GM23338 (cell line): ENCODE data around the gene MDGA2. TPM values are rescaled to one million over a fixed set of nuclear protein-coding genes. Genes with fewer than 3 reads are reported as not detected.

Experiments used
- ATAC-seq: fragments of 200-7000 bp; cut with Tn5 transposase; 3 replicates; pipeline ENCODE4 v1.9.1; 2020
- DNase-seq: peaks from one replicate; pipeline ENCODE4 v3.0.0-alpha.2; 2015; ENCODE audit warnings: low spot score
- H2AFZ ChIP-seq: fragments of 200-600 bp; sonication (generic); 2 replicates; pipeline ENCODE4 v1.8.0; 2016; ENCODE audit warnings: antibody characterized with exemption, mild to moderate bottlenecking, moderate library complexity
- H3F3A ChIP-seq: fragments of 200-600 bp; sonication (generic); replicated peaks from 2 replicates; pipeline ENCODE4 v1.8.0; 2017; ENCODE audit warnings: antibody characterized with exemption, mixed run types, low read depth
- H3K27ac ChIP-seq: fragments of 200-600 bp; sonication (generic); 2 replicates; pipeline ENCODE4 v1.6.1; 2016; ENCODE audit warnings: low read depth
- H3K27me3 ChIP-seq: fragments of 200-600 bp; sonication (generic); 2 replicates; pipeline ENCODE4 v1.8.0; 2016; ENCODE audit warnings: mild to moderate bottlenecking, mixed run types, moderate library complexity; ENCODE audit not compliant: insufficient read depth
- H3K36me3 ChIP-seq: fragments of 200-600 bp; sonication (generic); 2 replicates; pipeline ENCODE4 v1.8.0; 2016; ENCODE audit warnings: mild to moderate bottlenecking; ENCODE audit not compliant: insufficient read depth
- H3K4me1 ChIP-seq: fragments of 200-600 bp; sonication (generic); 2 replicates; pipeline ENCODE4 v1.8.0; 2016; ENCODE audit warnings: mild to moderate bottlenecking, moderate library complexity; ENCODE audit not compliant: insufficient read depth
- H3K4me2 ChIP-seq: fragments of 200-600 bp; sonication (generic); 2 replicates; pipeline ENCODE4 v1.7.1; 2017; ENCODE audit warnings: mixed run types
- H3K4me3 ChIP-seq: fragments of 200-600 bp; sonication (generic); 2 replicates; pipeline ENCODE4 v1.6.1; 2016; ENCODE audit warnings: mixed run types
- H3K79me2 ChIP-seq: fragments of 200-600 bp; sonication (generic); replicated peaks from 2 replicates; pipeline ENCODE4 v1.8.0; 2017; ENCODE audit warnings: mild to moderate bottlenecking; ENCODE audit not compliant: insufficient read depth
- H3K9me2 ChIP-seq: fragments of 200-600 bp; sonication (generic); 2 replicates; pipeline ENCODE4 v1.8.0; 2017; ENCODE audit not compliant: insufficient read depth
- H4K20me1 ChIP-seq: fragments of 200-600 bp; sonication (generic); replicated peaks from 2 replicates; pipeline ENCODE4 v1.8.0; 2017; ENCODE audit warnings: mild to moderate bottlenecking; ENCODE audit not compliant: insufficient read depth
- H3K27ac Mint-ChIP-seq: 2 replicates; pipeline ENCODE4 v1.8.0; 2020; ENCODE audit warnings: inconsistent platforms, mild to moderate bottlenecking, moderate library complexity, mixed read lengths
- H3K27me3 Mint-ChIP-seq: 3 replicates; pipeline ENCODE4 v1.8.0; 2022; ENCODE audit warnings: low read depth, mild to moderate bottlenecking, moderate library complexity, mixed read lengths, inconsistent platforms; ENCODE audit not compliant: insufficient read depth, poor library complexity
- H3K36me3 Mint-ChIP-seq: 3 replicates; pipeline ENCODE4 v1.8.0; 2021; ENCODE audit warnings: low read depth, mild to moderate bottlenecking, inconsistent platforms, moderate library complexity, mixed read lengths
- H3K4me1 Mint-ChIP-seq: 3 replicates; pipeline ENCODE4 v1.8.0; 2020; ENCODE audit warnings: mild to moderate bottlenecking, inconsistent platforms, mixed read lengths
- H3K4me3 Mint-ChIP-seq: 3 replicates; pipeline ENCODE4 v1.8.0; 2021; ENCODE audit warnings: moderate library complexity, mild to moderate bottlenecking, inconsistent platforms, mixed read lengths
- H3K9me3 Mint-ChIP-seq: 3 replicates; pipeline ENCODE4 v1.8.0; 2020; ENCODE audit warnings: moderate library complexity, mild to moderate bottlenecking, inconsistent platforms, mixed read lengths
- CTCF ChIP-seq, 2 experiments: fragments of 200-600 bp in 1 of 2; sonication (generic) in 1 of 2; conservative IDR thresholded peaks; 2 replicates each; pipeline versions ENCODE4 v1.5.1 to v1.6.1; 2016 to 2017; ENCODE audit warnings: antibody characterized with exemption in 2 of 2, low read depth in 2 of 2, mild to moderate bottlenecking in 2 of 2, moderate library complexity in 1 of 2
- ZNF331 ChIP-seq: fragments of 250-450 bp; sonication (Bioruptor Pico); IDR thresholded peaks from 2 replicates; pipeline ENCODE4 v1.5.0; 2020; ENCODE audit warnings: low read depth, mild to moderate bottlenecking, moderate library complexity
- ZNF462 ChIP-seq: fragments of 250-450 bp; sonication (Bioruptor Pico); IDR thresholded peaks from 2 replicates; pipeline ENCODE4 v1.5.0; 2020; ENCODE audit warnings: mild to moderate bottlenecking, moderate library complexity
- polyA plus RNA-seq: library from polyadenylated mRNA; unstranded; fragments of >200 nt; fragmentation: Nextera tagmentation; extraction: Ambion mirVana; gene quantifications from 2 replicates; pipeline ENCODE4 v1.2.1, GENCODE V29; 2016
- total RNA-seq: library from RNA; depleted of rRNA; stranded (reverse); fragments of >200 nt; shearing (Covaris generic); gene quantifications from 2 replicates; pipeline ENCODE4 v1.2.3, GENCODE V29; 2014
- TF ChIP-seq, protein P1 (sequence below): IDR thresholded peaks from one replicate; pipeline ENCODE4 v1.6.1; 2018; ENCODE audit warnings: antibody characterized with exemption; ENCODE audit not compliant: unreplicated experiment
- TF ChIP-seq, protein P2 (sequence below): IDR thresholded peaks from 2 replicates; pipeline ENCODE4 v1.6.1; 2016; ENCODE audit warnings: antibody characterized with exemption

The MDGA2 gene
- total and polyA plus RNA-seq, 2 experiments from 2014 or later, result 0.68 to 1.7 TPM

DNA sequence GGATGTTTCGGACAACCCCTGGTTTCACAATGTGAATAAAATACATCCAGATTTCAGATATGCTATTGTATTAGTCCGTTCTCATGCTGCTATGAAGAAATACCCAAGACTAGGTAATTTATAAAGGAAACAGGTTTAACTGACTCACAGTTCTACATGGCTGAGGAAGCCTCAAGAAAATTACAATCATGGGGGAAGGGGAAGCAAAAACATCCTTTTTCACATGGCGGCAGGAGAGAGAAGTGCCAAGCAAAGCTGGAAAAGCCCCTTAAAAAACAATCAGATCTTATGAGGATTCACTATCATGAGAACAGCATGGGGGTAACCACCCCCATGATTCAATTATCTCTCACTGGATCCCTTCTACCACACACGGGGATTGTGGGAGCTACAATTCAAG lies 451.7 kb downstream of the MDGA2 start (continued):
- TF ChIP-seq, protein P1, sequence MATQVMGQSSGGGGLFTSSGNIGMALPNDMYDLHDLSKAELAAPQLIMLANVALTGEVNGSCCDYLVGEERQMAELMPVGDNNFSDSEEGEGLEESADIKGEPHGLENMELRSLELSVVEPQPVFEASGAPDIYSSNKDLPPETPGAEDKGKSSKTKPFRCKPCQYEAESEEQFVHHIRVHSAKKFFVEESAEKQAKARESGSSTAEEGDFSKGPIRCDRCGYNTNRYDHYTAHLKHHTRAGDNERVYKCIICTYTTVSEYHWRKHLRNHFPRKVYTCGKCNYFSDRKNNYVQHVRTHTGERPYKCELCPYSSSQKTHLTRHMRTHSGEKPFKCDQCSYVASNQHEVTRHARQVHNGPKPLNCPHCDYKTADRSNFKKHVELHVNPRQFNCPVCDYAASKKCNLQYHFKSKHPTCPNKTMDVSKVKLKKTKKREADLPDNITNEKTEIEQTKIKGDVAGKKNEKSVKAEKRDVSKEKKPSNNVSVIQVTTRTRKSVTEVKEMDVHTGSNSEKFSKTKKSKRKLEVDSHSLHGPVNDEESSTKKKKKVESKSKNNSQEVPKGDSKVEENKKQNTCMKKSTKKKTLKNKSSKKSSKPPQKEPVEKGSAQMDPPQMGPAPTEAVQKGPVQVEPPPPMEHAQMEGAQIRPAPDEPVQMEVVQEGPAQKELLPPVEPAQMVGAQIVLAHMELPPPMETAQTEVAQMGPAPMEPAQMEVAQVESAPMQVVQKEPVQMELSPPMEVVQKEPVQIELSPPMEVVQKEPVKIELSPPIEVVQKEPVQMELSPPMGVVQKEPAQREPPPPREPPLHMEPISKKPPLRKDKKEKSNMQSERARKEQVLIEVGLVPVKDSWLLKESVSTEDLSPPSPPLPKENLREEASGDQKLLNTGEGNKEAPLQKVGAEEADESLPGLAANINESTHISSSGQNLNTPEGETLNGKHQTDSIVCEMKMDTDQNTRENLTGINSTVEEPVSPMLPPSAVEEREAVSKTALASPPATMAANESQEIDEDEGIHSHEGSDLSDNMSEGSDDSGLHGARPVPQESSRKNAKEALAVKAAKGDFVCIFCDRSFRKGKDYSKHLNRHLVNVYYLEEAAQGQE, result no peak
- TF ChIP-seq CTCF (conservative IDR thresholded peaks at IDR 0.05; ENCODE audit: low read depth in 2 of 2), result no peak
- TF ChIP-seq ZNF331 (CRISPR knock-in tag), result no peak
- TF ChIP-seq, protein P2, sequence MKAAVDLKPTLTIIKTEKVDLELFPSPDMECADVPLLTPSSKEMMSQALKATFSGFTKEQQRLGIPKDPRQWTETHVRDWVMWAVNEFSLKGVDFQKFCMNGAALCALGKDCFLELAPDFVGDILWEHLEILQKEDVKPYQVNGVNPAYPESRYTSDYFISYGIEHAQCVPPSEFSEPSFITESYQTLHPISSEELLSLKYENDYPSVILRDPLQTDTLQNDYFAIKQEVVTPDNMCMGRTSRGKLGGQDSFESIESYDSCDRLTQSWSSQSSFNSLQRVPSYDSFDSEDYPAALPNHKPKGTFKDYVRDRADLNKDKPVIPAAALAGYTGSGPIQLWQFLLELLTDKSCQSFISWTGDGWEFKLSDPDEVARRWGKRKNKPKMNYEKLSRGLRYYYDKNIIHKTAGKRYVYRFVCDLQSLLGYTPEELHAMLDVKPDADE, result no peak

DNA sequence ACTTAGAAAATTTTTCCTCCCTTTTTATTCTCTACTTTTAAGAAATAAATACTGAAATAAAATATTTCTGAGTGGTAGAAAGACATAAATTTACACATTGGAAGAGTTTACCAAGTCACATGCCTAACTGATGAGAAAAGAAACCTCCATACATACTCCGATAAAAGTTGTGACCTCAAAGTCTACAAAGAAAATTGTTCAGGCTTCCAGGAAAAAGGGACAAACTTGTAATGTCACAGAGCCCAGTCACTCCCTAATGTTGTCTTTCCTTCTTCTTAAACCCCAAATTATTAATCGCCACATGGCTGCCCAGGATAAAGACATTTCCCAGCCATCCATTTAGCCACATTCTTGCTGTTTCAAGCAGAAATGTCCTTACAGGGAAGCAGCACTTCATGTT lies 455.3 kb downstream of the MDGA2 start:
- Histone ChIP-seq H3K79me2 (no peaks in the 10 kb centered on the region), H4K20me1 (no peaks in the 10 kb centered on the region), H3K9me2 (no peaks in the 10 kb centered on the region), H2AFZ (peak overlapping the region; percentile 82; the same call in 1 of the 2 replicates), H3K4me3 (no peak overlapping the region), H3K4me1 (no peaks in the 10 kb centered on the region), H3K27ac (no peak overlapping the region), H3F3A (no peaks in the 10 kb centered on the region), H3K36me3 (no peaks in the 10 kb centered on the region), H3K4me2 (no peak overlapping the region), H3K27me3 (no peaks in the 10 kb centered on the region)
- ATAC-seq (no peak), DNase-seq (no peak)
- Mint-ChIP-seq H3K9me3 (no peaks in the 10 kb centered on the region), H3K27ac (peak overlapping the region; percentile 72; the same call in 1 of the 2 replicates), H3K4me3 (no peak overlapping the region), H3K27me3 (no peaks in the 10 kb centered on the region), H3K36me3 (no peaks in the 10 kb centered on the region), H3K4me1 (no peaks in the 10 kb centered on the region)
- no peak for TF ChIP-seq CTCF (conservative IDR thresholded peaks at IDR 0.05; ENCODE audit: low read depth in 2 of 2)
- no peak for TF ChIP-seq ZNF462 (CRISPR knock-in tag)
